Fibroblast of skin of scalp (primary cell): ENCODE results near the gene HTR2A.
"Not testable (repeated sequence)": the region's sequence is repeated elsewhere in the genome, so short reads cannot be mapped to it uniquely, and the experiment has no call there.

Experiments
- DNase-seq: peaks from one replicate; pipeline ENCODE4 v3.0.0-alpha.2; 2013

Gene HTR2A

GRCh38 chr13:46804921-46805320, 91.9 kb downstream of the HTR2A start:
- DNase-seq, result not testable (repeated sequence)

- peak; percentile 97 for DNase-seq
Observed at GRCh38 chr13:46804391-46804815, 92.5 kb downstream of the HTR2A start.

DNA sequence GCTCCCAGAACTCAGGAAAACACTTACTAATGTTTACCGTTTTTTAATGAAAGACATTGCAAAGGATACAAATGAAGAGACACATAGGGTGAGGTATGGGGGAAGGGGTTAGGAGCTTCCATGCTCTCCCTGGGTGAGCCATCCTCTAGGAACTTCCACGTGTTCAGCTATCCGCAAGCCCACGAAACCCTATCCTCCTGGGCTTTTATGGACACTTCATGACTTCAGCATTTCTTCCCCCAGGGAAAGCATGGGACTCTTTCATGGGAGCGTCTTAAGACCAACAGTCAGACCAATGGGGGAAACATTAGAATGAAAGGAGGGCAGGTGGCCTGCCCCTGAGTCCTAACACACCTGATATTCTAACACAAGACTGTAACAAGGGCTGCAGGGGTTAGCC, 93.3 kb downstream of the HTR2A start:
- DNase-seq, result peak; percentile 75

- DNase-seq, result peak; percentile 5
Observed at GRCh38 chr13:46801858-46802257, 95.0 kb downstream of the HTR2A start.

- no peak for DNase-seq
Observed at GRCh38 chr13:46799139-46799538, 97.7 kb downstream of the HTR2A start.

DNA sequence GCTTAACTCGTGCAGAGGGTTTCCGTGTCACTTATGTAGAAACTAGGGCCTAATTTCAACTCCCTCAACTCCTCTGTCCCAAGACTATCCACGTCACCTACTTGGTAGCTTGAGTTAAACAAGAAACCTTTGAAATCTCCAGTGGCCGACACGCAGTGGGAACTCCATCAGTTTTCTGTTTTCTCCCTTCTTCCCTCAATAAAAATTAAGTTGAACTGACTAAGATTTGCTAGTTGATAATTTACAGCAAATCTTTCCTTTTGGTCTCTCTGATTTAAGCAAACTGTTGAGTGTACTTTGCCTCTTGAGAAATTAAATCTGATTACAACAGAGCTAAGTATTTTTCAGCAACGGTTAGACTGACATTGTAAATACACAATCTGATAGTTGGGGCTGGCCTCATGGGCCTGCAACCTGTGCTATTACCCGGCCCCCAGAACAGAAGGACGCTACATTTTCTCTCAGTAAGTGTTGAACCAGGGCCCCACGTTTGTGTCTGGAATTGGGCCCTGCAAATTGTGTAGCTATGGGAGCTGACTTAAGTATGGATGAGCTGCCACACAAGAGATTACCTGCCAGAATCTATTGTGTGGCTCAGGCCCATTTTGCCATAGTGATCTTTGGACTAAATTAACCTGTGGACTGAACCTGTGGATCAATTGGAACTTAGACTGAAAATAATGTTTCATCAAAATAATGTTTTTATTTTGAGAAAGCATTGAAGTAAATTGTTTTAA, 99.2 kb downstream of the HTR2A start:
- no peak for DNase-seq

DNA sequence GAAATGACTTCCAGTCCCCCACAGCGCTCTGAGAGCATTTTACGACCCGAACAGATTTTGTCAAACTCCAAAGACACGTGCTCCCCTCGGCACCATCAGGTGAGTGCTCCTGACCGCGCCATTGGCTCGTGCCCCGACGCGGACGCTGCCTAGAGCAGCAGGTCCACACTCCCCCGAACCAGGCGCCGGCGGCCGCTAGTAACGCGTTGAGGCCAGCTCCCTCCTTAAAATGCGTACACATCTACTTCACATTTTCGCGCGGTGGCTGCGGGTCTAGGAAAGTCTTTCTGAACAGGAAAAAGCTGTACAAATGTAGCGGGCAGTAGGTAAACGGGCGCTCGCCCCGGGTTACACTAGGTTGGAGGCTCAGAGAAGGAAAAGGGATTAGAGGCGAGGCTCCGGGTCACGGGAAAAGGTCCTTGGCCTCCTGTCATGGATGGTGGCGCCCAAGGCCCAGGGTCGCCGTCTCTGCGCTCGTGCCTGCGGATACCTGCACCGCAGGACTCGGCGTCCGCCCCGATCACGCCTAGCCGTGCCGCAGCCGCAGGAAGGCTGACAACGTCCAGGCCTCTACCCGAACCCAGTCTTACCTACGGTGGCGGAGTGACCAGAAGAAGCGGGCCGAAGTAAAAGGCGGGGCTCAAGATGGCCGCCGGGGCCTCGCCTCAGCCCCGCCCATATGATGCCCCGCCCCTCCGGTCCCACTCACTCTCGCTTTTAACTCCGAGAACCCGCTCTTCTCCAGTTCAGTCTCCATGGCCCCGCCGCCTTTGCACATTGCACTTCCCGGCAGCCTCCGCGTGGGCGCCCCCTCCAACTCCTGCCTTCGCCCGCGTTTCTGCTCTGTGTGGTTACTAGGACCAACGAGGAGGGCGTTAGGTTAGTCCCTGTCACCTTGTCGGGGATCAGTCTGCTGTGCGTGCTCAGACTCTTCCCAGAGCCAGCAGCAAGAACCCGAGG, 100.1 kb downstream of the HTR2A start, which contains the start of gene ESD:
Gene ESD (minus strand): TSS at position 647 of the 960 bp plus-strand sequence. CDS start 5,748 bp downstream, outside the sequence.
- DNase-seq, result peak; percentile 93

GRCh38 chr13:46796129-46796514, 100.7 kb downstream of the HTR2A start:
- DNase-seq, result no peak

DNA sequence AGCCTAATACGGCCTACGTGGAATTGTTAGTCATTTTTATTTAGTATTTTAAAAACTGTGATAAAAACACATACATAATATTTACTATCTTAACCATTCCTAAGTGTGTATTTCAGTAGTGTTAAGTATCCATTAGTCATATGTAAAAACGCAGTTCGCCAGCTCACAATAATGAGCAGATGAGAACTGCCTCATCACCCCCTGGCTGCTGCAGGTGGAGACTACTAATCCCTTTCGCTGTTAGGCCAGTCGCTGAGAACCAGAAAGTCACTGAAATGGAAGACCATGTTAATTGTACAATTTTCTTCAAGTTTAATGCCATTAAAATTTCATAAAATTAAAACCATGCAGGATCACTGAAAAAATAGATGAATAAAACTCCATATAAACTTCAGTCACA, 101.5 kb downstream of the HTR2A start:
- DNase-seq, result no peak

- DNase-seq, result no peak
Observed at GRCh38 chr13:46783504-46783903, 113.3 kb downstream of the HTR2A start.

GRCh38 chr13:46782691-46783090, 114.2 kb downstream of the HTR2A start:
- DNase-seq, result no peak

DNA sequence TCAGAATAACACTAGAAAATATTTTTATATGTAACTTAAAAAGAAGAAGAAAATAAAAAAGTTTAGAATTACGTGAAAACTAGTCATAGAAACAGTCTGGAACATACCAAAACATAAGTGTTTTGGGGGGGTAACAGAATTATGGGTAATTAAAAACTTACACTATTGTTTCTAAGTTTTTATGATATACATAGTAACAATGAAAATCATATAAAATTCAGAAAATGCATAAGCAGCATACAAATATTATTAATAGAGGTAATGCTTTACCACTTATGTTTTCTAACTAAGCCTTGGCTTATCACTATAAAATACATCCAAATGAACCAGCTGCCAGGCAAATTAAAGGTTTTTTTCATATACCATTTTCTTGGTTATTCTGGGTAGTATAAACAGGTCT, 114.8 kb downstream of the HTR2A start:
- DNase-seq, result no peak
